Measurements from ENCODE around the gene NPTXR. TPM values are rescaled to one million over a fixed set of nuclear protein-coding genes. Genes with fewer than 3 reads are reported as not detected.

Gene NPTXR
- total and polyA plus RNA-seq, 2 of the 4 experiments (the other 2 are of a cell fraction) = 0.36 to 2.2 TPM

GRCh38 chr22:38866399-38867123 lies 22.7 kb upstream of the NPTXR start (continued):
- no peak for TF ChIP-seq CEBPB (IDR thresholded peaks at IDR 0.05; ENCODE audit: low read depth, low read length)

- H3K9ac ChIP-seq (ENCODE audit: low read depth, low read length) = no peak overlapping the region
- H2BK5ac ChIP-seq (ENCODE audit: low read depth, low read length, poor library complexity, severe bottlenecking) = no peak overlapping the region
- no peak overlapping the region for H2BK20ac ChIP-seq (ENCODE audit: low read depth, low read length)
- DNase-seq (no peak), ATAC-seq (ENCODE audit: low read depth) (no peak)
- whole genome bisulfite sequencing, 2 experiments (ENCODE audit: extremely low coverage in 2 of 2, insufficient read length in 1 of 2) = 97% methylated on average over 6 of the region's 15 CpGs; no CpG with 5 or more reads in 1 of the 2 experiments
- no peak overlapping the region for H3K56ac ChIP-seq (ENCODE audit: extremely low read depth, insufficient read depth, low read length)
- H3K4me1 ChIP-seq (ENCODE audit: control insufficient read depth, insufficient read depth, low read length) = no peaks in the 10 kb centered on the region; the same call in 1 of the 2 replicates
- ChIA-PET CTCF (interaction anchor here (0.6 to 1.3 kb wide), 2 partner anchors 76 to 97 kb away, joined by 3 read pairs; no protein-coding TSS in a partner anchor), POLR2A (ENCODE audit: unreplicated experiment) (interaction anchor here (0.6 kb wide), 1 partner anchor 420 kb away, joined by 9 read pairs; no protein-coding TSS in a partner anchor)
- no peak overlapping the region for H2AK5ac ChIP-seq (ENCODE audit: low read depth, low read length)
- H3K9me3 ChIP-seq (ENCODE audit: control insufficient read depth, insufficient read depth, low read length) = no peaks in the 10 kb centered on the region
- dilution Hi-C loops (cut with HindIII; ENCODE audit: low sequenced_read_pairs, unreplicated experiment) = no loop called here
- H2BK15ac ChIP-seq (ENCODE audit: low read depth, low read length) = no peak overlapping the region
- no peak overlapping the region for H3K23ac ChIP-seq (ENCODE audit: low read depth, low read length)
- H3K79me1 ChIP-seq (ENCODE audit: low read depth in 1 of 2, low read length in 2 of 2) = peaks cover 20 to 64% of the 10 kb centered on the region in 2 experiments
- no peak overlapping the region for H2BK120ac ChIP-seq (ENCODE audit: low read depth, low read length)
- no peak overlapping the region for H2AK9ac ChIP-seq (replicated peaks; ENCODE audit: low read depth, low read length, poor library complexity)
- H3K9me1 ChIP-seq (ENCODE audit: insufficient read depth, low read length) = no peaks in the 10 kb centered on the region
- intact Hi-C loops (cut with micrococcal nuclease) = no loop called here
- no peaks in the 10 kb centered on the region for H3K27me3 ChIP-seq (ENCODE audit: control insufficient read depth, insufficient read depth, low read length)
- in situ Hi-C loops (cut with MboI; ENCODE audit: low sequenced_read_pairs) = loop anchor here (10.0 to 25.0 kb wide), 2 partner anchors 246 to 439 kb away; no protein-coding TSS in a partner anchor
- H3K14ac ChIP-seq (replicated peaks; ENCODE audit: low read depth, low read length) = no peak overlapping the region
- H3K4me3 ChIP-seq (ENCODE audit: insufficient read depth, low read depth, low read length) = no peak overlapping the region
- peaks cover 28% of the 10 kb centered on the region for H3K36me3 ChIP-seq (ENCODE audit: control insufficient read depth, insufficient read depth, low read length)
- BruUV-seq (replicated peaks) = no TSS peak
- no peak overlapping the region for H3K4ac ChIP-seq (ENCODE audit: low read depth, low read length)
- no peak overlapping the region for H4K91ac ChIP-seq (ENCODE audit: insufficient read depth, low read depth, low read length)
- H4K20me1 ChIP-seq (ENCODE audit: insufficient read depth, low read length) = peaks cover 75% of the 10 kb centered on the region
- H2AFZ ChIP-seq (replicated peaks; ENCODE audit: low read length, poor library complexity) = no peak overlapping the region
- no peak overlapping the region for H4K8ac ChIP-seq (ENCODE audit: low read depth in 2 of 2, low read length in 2 of 2)
- H4K5ac ChIP-seq (ENCODE audit: low read depth, low read length) = no peak overlapping the region
- no peak overlapping the region for H3K27ac ChIP-seq (ENCODE audit: insufficient read depth, low read length)
- no peak overlapping the region for H3K18ac ChIP-seq (ENCODE audit: low read depth, low read length)
- no peak overlapping the region for H3K4me2 ChIP-seq (ENCODE audit: low read depth, low read length)
- TF ChIP-seq RCOR1 (IDR thresholded peaks at IDR 0.05; ENCODE audit: insufficient replicate concordance, low read length) = no peak
- TF ChIP-seq USF2 (IDR thresholded peaks at IDR 0.05; ENCODE audit: low read depth, low read length) = no peak
- TF ChIP-seq BHLHE40 (IDR thresholded peaks at IDR 0.05; ENCODE audit: low read depth, low read length) = no peak
- no peak for TF ChIP-seq SMC3 (IDR thresholded peaks at IDR 0.05; ENCODE audit: low read depth, low read length)
- no peak for TF ChIP-seq CEBPB (IDR thresholded peaks at IDR 0.05; ENCODE audit: low read depth, low read length)
- no peak for TF ChIP-seq FOS (IDR thresholded peaks at IDR 0.05; ENCODE audit: low read depth, low read length)
- TF ChIP-seq CHD1 (IDR thresholded peaks at IDR 0.05; ENCODE audit: low read depth, low read length) = no peak
- no peak for TF ChIP-seq NFE2L2 (IDR thresholded peaks at IDR 0.05; ENCODE audit: low read depth, low read length)
- no peak for TF ChIP-seq POLR2A (IDR thresholded peaks at IDR 0.05; ENCODE audit: low read depth, low read length)
- no peak for TF ChIP-seq RAD21 (IDR thresholded peaks at IDR 0.05; ENCODE audit: low read length)
- TF ChIP-seq MAFK (IDR thresholded peaks at IDR 0.05; ENCODE audit: low read depth, low read length) = no peak
- no peak for TF ChIP-seq RFX5 (IDR thresholded peaks at IDR 0.05; ENCODE audit: low read depth, low read length)
- no peak for TF ChIP-seq MXI1 (IDR thresholded peaks at IDR 0.05; ENCODE audit: borderline replicate concordance, low read depth, low read length)
- TF ChIP-seq CTCF (conservative IDR thresholded peaks at IDR 0.05; ENCODE audit: low read depth, low read length) = no peak
Measured at GRCh38 chr22:38866024-38866398, 22.2 kb upstream of the NPTXR start.

All from IMR-90 (cell line).